GM12873 (cell line): ENCODE results near the gene SLC44A3.

Experiments used
- CTCF ChIP-seq: IDR thresholded peaks from 2 replicates; pipeline ENCODE4 v1.5.1; 2012; ENCODE audit warnings: low read depth, mild to moderate bottlenecking, moderate library complexity, low read length, control low read depth; ENCODE audit not compliant: insufficient read depth; ENCODE audit errors: missing control alignments

Gene SLC44A3

DNA sequence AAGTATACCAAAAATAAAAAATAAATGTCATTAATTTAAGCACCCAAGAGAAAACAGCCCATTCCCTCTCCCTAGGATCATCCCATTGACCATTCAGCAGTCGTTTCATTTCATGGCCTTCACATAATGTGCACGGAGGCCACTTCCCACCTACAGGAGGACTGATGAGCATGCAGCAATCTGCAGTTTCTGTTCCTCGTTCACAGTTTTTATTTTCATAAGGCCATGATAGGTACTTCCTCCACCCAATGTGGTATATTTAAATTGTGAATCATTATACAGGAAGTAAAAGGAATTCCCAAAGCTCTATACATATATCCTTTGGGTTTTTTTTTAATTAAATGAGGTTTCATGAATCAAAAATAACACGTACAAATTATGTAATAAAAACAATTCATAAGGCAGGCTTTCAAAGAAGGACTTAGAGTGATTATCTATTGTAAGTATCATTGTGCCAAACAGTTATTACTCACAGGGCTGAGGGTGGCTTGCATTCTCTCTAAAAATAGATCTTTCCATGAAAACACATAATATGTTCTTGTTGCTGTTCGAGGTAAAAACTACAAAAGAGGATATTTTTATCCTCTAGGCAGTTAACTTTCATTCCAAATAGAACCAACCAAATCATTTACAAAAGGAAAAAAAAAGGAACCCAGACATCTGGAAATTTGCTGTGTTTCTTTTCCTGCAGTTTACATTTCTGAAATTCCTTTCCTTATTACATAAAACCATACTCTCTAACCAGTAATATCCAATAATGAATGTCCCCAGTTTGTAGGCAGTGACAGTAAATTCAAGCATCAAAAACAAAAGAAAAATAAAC is 27.5 kb upstream of the SLC44A3 start:
- TF ChIP-seq CTCF: peak; percentile 40

- TF ChIP-seq CTCF: no peak
Observed at GRCh38 chr1:94793296-94793656, 26.9 kb upstream of the SLC44A3 start.

- TF ChIP-seq CTCF: no peak
Observed at GRCh38 chr1:94795434-94795833, 24.7 kb upstream of the SLC44A3 start.

GRCh38 chr1:94796266-94796665 is 23.9 kb upstream of the SLC44A3 start:
- no peak for TF ChIP-seq CTCF

- no peak for TF ChIP-seq CTCF
Observed at GRCh38 chr1:94797291-94797690, 22.9 kb upstream of the SLC44A3 start.

DNA sequence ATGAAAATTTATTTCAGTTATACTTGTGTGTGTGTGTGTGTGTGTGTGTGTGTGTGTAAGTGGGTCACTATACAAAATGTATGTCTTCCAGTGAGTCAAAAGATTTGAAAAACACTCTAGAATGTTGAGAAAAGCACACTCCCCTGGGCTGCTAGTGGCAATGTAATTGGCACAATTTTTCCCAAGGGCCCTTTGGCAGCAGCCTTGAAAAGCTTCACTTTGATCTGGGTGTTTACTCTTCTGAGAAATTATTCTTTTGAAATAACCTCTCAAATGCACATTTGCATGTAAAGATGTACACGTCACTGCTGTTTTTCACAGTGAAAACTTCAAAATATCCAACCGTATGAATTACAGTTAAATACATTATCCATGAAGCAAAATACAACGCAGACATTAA is 22.1 kb upstream of the SLC44A3 start:
- no peak for TF ChIP-seq CTCF

- no peak for TF ChIP-seq CTCF
Observed at GRCh38 chr1:94798462-94798861, 21.7 kb upstream of the SLC44A3 start.
